Activated CD8-positive, alpha-beta memory T cell treated with anti-CD3 and anti-CD28 coated beads for 48 hours (primary cell): ENCODE data around the gene ENGASE.
"Not testable (repeated sequence)": the region's sequence is repeated elsewhere in the genome, so short reads cannot be mapped to it uniquely, and the experiment has no call there.

Experiments used
- DNase-seq, 3 experiments: peaks; one replicate each; pipeline ENCODE4 v3.0.0-alpha.2; 2020; ENCODE audit warnings: low read depth in 2 of 3, low spot score in 2 of 3

The ENGASE gene

DNA sequence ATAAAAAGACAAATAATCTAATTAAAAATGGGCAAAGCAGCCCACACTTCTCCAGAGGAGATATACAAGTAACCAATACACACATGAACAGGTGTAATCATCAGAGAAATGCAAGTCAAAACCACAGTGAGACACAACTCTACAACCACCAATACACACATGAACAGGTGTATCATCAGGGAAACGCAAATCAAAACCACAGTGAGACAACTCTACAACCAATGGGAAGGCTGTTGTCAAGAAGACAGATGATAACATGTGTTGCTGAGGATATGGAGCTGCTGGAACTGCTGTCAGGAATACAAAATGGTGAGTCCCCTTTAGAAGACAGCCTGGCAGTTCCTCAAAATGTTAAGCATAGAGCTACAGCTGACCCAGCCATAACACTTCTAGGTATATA lies 22.5 kb upstream of the ENGASE start:
- no peak for DNase-seq

DNA sequence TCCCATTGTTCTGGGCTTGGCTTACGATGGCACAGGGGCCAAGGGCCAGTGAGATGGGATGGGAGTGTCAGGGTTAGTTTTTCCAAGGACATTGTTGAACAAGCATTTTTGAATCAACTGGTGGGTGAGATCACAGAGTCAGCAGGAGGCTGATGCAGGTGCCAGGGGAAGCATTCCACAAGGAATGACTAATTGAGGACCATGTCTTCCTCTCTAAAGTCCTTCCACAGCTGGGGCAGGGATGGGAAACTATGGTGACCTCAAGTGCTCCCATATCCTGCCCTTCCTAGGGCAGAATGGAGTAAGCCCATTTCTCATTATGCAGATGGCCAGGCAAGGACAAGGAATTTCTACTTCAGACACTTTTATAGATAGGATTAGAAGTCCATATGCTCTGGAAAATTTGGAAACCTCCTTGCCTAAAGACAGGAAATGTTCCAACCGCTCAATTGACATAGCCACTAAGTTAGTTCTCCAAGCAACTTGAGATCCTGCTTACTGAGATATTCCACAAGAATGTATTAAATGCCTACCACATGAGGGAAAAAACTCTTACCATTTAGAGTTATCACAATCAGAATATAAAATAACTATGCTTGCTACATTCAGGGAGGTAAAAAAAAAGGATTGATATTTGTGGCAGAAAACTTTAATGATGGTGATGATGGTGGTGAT lies 21.2 kb upstream of the ENGASE start:
- DNase-seq: no peak

DNA sequence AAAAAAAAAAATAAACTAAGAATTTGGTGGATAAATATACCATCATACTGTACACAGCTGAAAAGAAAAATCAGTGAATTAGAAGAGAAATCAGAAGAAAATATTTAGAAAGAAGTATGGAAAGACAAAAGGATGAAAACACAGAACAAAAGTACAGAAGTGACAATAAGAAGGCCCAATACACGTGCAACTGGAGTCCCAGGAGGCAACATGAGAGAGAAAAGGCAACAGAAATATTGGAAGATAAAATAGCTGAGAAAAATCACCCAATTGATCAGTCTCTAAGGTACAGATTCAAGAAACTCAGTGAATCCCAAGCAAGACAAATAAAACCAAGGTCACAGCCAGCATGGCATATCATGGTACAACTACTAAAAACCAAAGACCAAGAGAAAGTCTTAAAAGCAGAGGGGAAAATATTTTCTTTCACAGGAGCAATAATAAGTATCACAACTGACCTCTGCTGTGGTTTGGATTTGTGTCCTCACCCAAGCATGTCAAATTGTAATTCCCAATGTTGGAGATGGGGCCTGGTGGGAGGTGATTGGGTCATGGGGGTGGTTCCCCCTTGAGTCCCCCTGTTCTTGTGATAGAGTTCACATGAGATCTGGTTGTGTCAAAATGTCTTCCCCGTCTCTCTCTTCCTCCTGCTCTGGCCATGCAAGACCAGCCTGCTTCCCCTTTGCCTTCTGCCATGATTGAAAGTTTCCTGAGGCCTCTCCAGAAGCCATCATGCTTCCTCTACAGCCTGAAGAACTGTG lies 20.2 kb upstream of the ENGASE start:
- DNase-seq: no peak

DNA sequence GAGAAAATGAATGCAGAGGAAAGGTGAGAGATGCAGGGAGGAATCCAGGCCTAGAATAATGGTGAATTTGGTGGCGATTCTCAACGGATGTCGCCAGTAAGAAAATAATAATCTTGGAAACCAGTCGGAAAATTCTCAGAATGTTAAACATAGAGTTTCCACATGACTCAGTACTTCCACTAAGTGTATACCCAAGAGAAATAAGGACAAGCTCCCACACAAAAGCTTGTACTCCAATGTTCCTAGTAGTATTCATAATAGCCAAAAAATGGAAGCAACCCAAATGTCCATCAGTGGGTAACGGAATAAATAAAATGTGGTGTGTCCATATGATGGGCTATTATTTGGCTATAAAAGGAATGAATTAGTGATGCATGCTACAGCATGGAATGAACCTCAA lies 19.4 kb upstream of the ENGASE start:
- no peak for DNase-seq

DNA sequence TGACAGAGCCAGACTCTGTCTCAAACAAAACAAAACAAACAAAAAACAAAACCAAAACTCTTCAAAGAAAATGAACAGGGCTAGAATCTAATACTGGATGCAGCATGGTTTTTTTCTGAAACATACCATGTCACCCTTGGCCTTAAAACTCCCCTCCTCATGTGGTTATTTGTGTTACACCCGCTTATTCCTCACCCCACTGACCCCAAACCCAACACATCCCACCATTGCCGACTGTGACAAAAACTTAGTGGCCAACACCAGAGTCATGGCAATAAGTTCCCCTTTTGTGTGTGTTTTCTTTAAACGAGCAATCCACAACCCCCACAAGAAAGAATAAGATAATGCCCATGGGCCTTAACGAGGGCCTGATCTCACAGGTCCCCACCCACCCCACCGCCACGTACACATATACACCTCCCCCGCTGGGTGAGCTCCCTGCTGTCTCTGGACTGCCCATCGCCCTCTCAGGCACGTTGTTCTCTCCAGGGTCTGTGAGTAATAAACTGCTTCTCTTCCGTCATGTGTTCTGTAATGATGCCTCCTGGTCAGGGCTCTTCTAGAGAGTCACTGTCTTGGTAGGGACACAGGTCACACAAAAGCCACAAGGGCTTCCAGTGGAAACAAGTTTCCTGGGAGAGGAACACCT lies 16.8 kb upstream of the ENGASE start:
- no peak for DNase-seq

DNA sequence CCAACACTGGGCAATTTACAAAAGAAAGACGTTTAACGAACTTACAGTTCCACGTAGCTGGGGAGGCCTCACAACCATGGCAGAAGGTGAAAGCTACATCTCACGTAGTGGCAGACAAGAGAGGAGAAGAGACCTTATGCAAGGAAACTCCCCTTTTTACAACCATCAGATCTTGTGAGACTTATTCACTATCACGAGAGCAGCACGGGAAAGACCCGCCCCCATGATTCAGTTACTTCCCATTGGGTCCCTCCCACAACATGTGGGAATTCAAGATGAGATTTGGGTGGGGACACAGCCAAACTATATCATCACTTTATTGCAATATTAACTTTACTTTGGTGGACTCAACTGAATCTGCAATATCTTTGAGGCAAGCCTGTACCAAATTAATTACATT lies 11.9 kb upstream of the ENGASE start:
- DNase-seq: no peak

DNA sequence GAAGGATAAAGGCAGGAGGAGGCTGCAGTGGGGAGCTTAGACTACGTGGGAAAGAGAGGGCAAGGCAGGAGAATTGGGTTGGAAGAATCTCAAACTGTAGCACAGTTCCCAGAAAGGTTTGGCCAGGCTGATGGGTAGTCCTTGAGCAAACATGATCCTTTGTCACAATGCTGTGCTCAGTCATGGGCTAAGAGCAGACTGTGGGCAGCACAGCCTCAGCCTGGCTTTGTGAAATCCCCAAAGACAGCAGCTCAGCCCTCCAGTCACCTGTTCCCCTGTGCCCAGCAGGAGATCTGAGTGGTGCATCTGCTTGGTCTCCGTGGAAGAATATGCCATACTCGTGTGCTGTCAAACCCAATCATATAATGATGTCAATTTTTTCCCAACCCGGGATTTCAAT lies 10.6 kb upstream of the ENGASE start:
- DNase-seq: no peak

DNA sequence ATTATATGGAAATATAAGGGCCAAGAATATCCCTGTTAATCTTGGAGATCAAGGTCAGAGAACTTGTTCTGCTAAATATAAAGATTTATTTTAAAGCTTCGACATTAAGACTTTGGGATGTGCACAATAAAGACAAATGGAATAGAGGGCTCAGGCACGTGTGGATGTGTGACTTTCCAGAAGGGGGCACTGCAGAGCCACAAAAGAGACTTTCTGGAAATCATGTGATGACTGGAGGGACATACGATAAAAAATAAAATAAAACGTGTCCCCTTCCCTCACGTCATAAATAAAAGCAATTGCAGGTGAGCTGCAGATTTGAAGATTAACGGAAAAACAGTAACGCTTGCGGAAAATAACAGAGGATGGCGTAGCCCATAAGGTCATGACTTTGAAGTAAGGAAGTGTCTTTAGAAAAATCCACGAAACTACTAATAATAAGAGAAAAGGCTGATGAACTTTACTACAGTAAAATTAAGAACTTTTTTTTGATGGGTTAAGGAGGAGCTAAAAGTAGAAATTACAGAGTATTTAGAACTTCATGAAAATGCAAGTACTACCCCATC lies 9.4 kb upstream of the ENGASE start:
- DNase-seq: no peak

DNA sequence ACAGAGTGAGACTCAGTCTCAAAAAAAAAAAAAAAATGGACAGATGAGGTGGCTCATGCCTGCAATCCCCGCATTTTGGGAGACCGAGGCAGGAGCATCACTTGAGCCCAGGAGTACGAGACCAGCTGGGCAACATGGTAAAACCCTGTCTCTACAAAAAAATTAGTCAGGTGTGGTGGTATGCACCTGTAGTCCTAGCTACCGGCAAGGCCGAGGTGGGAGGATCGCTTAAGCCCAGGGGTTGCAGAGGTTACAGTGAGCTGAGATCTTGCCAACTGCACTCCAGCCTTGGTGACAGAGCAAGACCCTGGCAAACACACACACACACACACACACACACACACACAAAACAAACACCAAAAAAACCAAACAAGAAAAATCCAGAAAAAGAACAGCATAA lies 7.7 kb upstream of the ENGASE start:
- DNase-seq: no peak

DNA sequence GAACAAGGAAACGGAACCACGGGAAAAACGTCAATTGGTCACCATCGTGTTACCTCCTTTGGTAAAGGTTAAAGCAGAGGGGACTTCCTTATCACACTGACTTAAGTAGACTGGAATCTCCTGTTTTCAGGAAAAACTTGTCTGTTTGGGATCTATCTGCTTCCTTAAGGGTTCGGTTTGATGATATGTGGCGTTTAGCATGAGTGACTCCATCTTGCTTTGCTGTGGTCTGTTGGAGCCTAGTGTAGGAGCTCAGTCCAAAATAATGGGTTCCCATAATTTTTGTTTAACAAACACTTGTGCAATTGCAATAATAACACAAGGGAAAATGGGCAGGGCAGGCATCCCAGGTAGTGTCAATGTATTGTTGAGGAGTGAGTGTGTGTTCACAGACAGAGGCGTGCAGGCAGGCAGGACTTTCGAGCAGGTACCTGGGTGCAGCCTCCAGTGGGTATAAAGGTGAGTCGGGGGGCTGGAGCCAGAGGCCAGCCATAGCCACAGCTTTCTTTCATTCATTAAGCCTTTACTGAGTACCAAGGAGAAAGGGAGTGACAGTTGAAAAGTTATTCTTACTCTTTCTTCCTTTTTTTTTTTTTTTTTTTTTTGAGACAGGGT lies 4.3 kb upstream of the ENGASE start:
- no peak for DNase-seq

DNA sequence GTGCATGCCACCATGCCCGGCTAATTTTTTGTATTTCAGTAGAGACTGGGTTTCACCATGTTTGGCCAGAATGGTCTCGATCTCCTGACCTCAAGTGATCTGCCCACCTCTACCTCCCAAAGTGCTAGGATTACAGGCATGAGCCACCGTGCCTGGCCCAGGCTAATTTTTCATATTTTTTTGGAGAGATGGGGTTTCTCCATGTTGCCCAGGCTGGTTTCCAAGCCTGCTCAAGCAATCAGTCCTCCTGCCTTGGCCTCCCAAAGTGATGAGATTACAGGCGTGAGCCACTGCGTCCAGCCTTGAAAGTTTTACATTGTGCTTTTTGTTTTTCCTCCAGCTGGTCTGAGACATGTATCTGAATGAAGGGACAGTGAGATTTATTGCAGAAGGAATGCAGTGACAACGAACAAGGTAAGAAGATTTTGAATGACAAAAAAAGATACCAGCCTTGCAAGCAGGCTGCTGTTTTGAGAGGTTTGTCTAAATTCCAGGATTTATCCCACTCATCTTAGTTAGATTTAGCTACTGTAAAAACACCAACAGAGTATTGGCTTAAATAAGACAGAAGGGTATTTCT lies 3.4 kb upstream of the ENGASE start:
- DNase-seq: no peak

DNA sequence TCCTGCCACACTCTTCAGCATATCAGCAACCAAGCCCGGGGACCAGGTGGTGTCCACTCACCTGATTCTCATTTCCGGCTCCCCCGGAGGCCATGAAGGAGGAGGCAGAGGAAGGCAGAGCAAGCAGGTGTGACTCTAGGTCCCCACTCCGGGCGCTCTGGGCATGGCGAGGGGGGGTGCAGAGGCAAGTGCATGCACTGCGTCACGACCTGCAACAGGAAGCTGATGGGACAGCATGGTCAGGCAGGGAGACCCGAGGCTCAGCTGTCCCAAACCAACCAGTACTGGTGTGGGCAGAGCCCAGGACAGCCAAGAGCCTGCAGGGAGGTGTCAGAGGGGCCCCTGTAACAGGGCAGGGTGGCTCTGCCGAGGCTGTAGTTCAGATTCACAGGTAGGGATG lies 2.1 kb upstream of the ENGASE start:
- DNase-seq: no peak

DNA sequence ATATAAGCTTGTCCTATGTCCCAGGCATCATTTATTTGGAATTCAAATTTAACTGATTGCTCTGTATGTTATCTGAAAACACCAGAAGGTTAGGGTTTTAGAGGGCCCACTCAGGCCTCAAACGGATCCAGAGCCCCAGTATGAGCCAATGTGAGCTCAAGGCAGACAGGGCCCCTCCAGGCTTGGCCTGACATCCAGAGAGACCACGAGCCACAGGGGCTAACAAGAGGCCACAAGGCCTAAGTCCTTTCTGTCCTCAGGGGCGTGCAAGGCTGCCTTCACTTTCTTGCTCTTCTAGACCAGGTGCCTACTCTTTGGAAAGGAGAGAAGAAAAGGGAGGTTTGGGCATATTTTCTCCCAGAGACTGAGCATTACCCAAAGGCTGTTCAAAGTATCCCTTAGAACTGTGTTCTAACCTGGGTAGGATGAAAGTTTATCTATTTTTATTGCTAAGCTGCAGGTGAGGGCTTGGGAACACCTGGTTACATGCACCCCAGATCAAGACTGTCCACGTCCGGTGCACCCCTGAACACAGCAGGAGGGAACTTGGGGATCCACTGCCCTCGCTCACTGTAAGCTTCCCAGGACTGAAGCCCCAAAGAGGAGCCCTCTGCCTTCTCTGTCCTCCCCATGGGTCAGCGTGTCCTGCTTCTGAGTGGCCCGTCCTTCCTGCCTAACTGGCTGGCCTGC lies 1.5 kb upstream of the ENGASE start:
- no peak for DNase-seq

DNA sequence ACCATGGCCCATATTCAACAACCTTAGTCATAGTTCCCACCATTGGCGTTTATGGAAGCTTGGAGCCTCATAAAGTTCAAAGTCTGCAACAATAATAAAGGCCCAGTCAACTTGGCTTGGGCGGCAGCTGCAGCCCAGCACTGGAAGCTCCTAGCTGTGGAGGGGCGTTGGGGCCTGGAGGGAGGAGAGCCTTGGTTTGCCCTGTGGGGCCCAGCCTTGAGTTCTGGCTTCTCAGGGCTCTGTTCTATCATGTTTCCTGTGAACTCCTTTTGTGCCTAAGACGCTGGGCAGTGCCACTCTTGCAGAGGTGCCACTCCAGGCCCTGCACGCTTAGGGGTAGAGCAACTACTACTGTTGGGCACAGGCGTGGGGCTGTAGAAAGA lies 927 bp upstream of the ENGASE start:
- DNase-seq: no peak

DNA sequence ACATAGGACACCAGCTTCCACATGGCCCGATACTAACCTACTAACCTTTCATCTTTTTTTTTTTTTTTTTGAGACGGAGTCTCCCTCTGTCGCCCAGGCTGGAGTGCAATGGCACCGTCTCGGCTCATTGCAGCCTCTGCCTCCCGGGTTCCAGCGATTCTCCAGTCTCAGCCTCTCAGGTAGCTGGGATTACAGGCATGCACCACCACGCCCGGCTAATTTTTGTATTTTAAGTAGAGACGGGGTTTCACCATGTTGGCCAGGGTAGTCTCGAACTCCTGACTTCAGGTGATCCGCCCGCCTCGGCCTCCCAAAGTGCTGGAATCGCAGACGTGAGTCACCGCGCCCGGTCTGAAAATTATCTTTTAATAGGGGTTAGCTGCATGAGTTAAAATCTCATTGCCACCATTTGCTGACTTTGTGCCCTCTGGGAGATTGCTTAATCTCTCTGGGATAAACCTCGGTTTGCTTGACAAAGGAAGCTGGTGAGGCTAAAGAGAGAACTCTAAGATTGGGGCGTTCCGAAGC lies 439 bp upstream of the ENGASE start:
- not testable (repeated sequence) for DNase-seq

DNA sequence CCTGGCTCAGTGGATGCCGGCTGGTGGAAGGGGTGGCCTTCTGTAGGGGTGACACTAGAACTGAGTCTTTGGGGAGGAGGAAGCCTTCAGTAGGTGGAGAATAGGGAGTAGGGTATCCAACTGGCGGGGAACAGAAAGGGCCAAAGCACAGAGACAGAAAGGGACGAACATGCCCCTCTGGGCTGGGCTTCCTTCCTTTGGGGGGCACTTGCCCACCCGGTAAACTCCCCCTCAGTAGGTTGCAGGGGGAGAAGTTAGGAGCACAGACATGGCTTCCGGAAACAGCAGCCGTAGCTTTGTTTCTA lies 774 bp downstream of the ENGASE start:
- no peak for DNase-seq

DNA sequence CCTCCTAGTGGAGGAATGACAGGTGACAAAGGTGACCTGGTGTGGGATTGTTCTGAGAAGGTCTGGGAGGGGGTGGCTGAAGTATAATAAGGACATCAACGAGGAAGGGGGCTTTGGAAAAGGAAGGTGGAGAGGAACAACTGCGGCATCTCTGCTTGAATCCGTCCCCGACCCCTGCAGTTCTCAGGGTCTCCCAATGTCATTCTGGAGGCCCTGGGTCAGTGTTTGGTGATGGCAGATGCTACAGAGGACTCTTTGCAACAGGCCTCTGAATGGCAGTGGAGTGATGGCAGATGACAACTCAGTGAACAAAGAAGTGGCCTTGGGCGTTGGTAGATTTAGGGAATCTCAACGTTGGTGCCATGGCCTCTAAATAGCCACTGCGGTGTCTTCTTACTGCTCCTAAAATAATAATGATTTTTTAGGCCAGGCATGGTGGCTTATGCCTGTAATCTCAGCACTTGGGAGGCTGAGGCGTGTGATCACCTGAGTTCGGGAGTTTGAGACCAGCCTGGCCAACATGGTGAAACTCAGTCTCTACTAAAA lies 1.3 kb downstream of the ENGASE start:
- DNase-seq: no peak

DNA sequence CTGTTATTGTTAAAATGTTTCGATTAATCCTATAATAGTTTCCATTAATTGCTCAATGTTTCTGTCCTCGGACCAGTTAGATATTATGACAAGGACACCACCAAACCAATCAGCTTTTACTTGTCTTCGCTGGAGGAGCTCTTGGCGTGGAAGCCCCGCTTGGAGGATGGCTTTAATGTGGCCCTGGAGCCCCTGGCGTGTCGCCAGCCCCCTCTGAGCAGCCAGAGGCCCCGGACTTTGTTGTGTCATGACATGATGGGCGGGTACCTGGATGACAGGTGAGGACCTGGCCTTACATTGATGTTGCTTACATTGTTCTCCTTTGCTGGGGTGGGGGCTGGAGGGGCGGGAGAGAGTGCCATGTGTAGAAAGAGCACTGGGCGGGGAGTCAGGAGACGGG lies 3.0 kb downstream of the ENGASE start:
- DNase-seq: no peak

DNA sequence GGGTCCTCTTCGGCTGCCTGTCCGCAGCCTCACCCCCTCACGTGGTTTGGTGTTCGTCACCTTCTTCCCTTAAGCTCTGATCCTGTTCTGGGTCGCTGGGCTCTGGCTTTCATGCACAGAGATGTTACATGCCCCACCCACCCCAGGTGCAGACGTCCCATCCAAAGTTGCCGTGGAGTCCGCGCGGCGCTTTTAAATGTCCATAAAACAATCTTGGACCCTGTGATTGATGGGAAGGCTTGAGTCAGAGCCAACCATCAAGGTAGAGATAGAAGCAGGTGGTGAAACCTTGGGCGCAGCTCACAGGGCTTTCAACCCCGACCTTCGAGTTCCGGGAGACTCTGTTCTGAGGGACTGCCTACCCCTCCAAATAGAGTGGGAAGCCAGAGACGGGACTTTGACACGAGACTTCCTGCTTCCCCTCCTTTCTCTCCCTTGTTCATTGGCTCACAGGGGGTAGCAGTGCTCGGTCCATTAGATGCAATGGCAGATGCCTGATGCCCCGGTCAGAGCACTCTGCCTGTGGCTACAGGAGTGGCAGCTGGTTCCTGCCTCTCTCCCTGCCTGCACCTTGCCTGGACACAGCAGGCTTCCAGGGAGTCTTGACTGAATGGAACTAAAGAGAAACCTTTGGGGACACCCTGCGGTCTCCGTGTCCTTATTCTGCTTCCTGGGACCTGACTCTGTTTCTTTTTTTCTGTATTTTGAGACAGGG lies 4.0 kb downstream of the ENGASE start:
- no peak for DNase-seq
